ENCODE data around the gene FLYWCH2.
"Not testable (repeated sequence)": the region's sequence is repeated elsewhere in the genome, so short reads cannot be mapped to it uniquely, and the experiment has no call there.

The FLYWCH2 gene

DNA sequence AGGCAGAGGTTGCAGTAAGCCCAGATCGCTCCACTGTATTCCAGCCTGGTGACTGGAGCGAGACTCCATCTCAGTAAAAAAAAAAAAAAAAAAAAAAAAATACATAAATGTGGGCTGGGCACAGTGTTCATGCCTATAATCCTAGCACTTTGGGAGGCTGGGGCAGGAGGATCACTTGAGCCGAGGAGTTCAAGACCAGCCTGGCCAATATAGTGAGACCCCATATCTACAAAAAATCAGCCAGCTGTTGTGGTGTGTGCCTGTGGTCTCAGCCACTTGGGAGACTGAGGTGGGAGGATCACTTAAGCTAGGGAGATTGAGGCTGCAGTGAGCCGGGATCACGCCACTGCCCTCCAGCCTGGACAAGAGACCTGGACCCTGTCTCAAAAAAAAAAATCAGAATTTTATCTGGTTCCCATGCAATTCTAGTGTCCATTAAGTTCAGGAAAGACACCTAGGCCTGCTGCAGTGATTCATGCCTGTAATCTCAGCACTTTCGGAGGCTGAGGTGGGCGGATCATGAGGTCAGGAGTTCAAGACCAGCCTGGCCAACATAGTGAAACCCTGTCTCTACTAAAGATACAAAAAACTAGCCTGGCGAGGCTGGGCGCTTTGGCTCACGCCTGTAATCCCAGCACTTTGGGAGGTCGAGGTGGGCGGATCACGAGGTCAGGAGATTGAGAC, 48.4 kb downstream of the FLYWCH2 start:
- peaks cover 37% of the 10 kb centered on the region for H3K36me3 Mint-ChIP-seq
- not testable (repeated sequence) for H3K9me3 Mint-ChIP-seq, ATAC-seq, H3K27me3 Mint-ChIP-seq, H3K27ac Mint-ChIP-seq, H3K4me3 Mint-ChIP-seq
- H3K4me1 Mint-ChIP-seq = peaks cover 11% of the 10 kb centered on the region

DNA sequence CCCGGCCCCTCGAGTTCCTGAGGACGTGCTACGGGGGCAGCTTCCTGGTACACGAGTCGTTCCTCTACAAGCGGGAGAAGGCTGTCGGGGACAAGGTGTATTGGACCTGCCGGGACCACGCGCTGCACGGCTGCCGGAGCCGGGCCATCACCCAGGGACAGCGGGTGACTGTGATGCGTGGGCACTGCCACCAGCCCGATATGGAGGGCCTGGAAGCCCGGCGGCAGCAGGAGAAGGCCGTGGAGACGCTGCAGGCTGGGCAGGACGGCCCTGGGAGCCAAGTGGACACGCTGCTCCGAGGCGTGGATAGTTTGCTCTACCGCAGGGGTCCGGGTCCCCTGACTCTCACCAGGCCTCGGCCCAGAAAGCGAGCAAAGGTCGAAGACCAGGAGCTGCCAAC, 50.1 kb downstream of the FLYWCH2 start:
- no peaks in the 10 kb centered on the region for H3K4me1 Mint-ChIP-seq
- H3K9me3 Mint-ChIP-seq = no peaks in the 10 kb centered on the region
- peaks cover 52% of the 10 kb centered on the region for H3K36me3 Mint-ChIP-seq
- no peaks in the 10 kb centered on the region for H3K27me3 Mint-ChIP-seq
- no peak overlapping the region for H3K4me3 Mint-ChIP-seq
- ATAC-seq = no peak
- no peak overlapping the region for H3K27ac Mint-ChIP-seq

DNA sequence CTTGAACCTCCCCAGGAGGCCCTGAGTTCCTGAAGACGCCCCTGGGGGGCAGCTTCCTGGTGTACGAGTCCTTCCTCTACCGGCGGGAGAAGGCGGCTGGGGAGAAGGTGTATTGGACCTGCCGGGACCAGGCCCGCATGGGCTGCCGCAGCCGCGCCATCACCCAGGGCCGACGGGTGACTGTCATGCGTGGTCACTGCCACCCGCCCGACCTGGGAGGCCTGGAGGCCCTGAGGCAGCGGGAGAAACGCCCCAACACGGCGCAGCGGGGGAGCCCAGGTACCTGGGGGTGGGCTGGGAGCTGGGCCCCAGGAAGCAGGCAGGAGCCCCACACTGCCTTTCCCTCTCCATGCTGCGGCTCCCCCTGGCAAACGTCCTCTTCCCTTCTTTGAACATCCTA, 50.7 kb downstream of the FLYWCH2 start:
- H3K9me3 Mint-ChIP-seq = no peaks in the 10 kb centered on the region
- H3K27me3 Mint-ChIP-seq = no peaks in the 10 kb centered on the region
- no peak overlapping the region for H3K27ac Mint-ChIP-seq

DNA sequence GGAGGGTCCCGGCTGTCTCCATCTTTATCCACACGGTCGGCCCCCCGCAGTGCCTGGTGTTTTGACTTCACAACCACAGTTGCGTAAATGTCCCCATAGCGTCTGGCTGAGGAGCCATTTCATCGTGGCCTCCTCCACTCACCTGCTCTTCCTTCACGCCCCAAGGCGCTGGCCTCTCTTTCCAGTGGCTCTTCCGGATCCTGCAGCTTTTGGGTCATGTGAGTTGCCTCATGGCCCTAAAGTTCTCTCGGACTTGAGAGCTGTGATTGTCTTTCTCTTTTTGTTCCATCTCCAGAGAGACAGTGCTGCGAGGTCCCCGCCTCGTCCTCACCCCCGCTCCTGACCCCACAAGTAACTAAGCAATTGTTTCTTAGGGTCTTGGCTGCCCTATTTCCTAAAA, 51.4 kb downstream of the FLYWCH2 start:
- no peaks in the 10 kb centered on the region for H3K9me3 Mint-ChIP-seq
- H3K27ac Mint-ChIP-seq = no peak overlapping the region
- ATAC-seq = no peak
- peaks cover 59% of the 10 kb centered on the region for H3K36me3 Mint-ChIP-seq
- H3K4me1 Mint-ChIP-seq = no peaks in the 10 kb centered on the region
- H3K27me3 Mint-ChIP-seq = no peaks in the 10 kb centered on the region
- H3K4me3 Mint-ChIP-seq = no peak overlapping the region

More for the DNA sequence above, 50.7 kb downstream of the FLYWCH2 start:
- Mint-ChIP-seq H3K4me3 (no peak overlapping the region), H3K36me3 (peaks cover 57% of the 10 kb centered on the region), H3K4me1 (no peaks in the 10 kb centered on the region)
- no peak for ATAC-seq

DNA sequence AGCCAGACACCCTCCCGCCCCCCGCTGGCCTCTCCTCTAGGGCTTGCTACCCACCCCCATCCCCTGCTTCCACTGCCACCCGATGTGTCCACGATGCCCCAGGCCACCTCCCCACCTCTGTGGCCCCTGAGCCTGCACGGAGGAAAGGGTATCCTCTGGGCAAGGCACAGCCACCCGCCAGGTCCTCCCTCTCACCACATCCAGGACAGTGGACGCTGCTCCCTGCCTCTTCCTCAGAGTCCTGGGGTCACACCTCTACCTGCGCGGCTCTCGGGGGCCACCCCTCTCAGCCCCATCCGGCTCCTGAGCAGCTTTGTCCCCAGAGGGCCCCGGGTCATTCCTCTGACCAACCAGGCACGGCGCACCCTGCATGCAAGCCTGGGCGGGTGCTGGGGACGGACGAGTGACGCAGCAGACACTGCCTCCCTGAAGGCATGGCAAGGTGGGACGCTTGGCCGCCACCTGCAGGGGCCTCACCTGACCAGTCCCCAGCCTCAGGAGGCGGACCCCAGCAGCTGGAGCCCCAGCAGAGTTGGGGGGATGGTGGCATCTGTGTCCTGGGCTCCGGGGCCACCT, 53.5 kb downstream of the FLYWCH2 start:
- Mint-ChIP-seq H3K36me3 (peaks cover 69% of the 10 kb centered on the region), H3K4me3 (no peak overlapping the region), H3K9me3 (no peaks in the 10 kb centered on the region), H3K27ac (no peak overlapping the region), H3K4me1 (peaks cover under 1% of the 10 kb centered on the region), H3K27me3 (no peaks in the 10 kb centered on the region)
- ATAC-seq = no peak

DNA sequence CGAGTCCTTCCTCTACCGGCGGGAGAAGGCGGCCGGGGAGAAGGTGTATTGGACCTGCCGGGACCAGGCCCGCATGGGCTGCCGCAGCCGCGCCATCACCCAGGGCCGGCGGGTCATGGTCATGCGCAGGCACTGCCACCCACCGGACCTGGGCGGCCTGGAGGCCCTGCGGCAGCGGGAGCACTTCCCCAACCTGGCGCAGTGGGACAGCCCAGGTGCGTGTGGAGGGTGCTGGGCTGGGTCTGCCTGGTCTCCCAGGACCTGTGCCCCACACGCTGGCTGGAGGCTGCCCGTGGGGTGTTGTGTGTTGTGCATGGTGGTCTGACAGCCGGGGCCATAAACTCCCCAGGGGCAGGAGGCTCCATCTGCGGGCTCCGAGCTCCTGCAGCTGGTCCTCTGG, 54.2 kb downstream of the FLYWCH2 start:
- peaks cover 70% of the 10 kb centered on the region for H3K36me3 Mint-ChIP-seq
- H3K4me3 Mint-ChIP-seq = no peak overlapping the region
- ATAC-seq = no peak
- peaks cover 7% of the 10 kb centered on the region for H3K4me1 Mint-ChIP-seq
- H3K9me3 Mint-ChIP-seq = no peaks in the 10 kb centered on the region
- H3K27me3 Mint-ChIP-seq = no peaks in the 10 kb centered on the region
- no peak overlapping the region for H3K27ac Mint-ChIP-seq

DNA sequence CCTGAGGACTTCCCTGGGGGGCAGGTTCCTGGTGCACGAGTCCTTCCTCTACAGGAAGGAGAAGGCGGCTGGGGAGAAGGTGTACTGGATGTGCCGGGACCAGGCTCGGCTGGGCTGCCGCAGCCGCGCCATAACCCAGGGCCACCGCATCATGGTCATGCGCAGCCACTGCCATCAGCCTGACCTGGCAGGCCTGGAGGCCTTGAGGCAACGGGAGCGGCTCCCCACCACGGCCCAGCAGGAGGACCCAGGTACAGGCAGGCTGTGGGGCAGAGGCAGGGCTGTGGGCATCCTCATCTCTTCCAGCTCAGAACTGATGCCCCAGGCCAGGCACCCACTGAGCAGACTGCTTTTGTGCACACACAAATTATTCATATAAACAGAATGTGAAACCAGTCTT, 55.2 kb downstream of the FLYWCH2 start:
- H3K27me3 Mint-ChIP-seq = no peaks in the 10 kb centered on the region
- no peak overlapping the region for H3K4me3 Mint-ChIP-seq
- peaks cover 71% of the 10 kb centered on the region for H3K36me3 Mint-ChIP-seq
- peaks cover 9% of the 10 kb centered on the region for H3K4me1 Mint-ChIP-seq
- H3K9me3 Mint-ChIP-seq = no peaks in the 10 kb centered on the region
- ATAC-seq = no peak
- H3K27ac Mint-ChIP-seq = no peak overlapping the region

DNA sequence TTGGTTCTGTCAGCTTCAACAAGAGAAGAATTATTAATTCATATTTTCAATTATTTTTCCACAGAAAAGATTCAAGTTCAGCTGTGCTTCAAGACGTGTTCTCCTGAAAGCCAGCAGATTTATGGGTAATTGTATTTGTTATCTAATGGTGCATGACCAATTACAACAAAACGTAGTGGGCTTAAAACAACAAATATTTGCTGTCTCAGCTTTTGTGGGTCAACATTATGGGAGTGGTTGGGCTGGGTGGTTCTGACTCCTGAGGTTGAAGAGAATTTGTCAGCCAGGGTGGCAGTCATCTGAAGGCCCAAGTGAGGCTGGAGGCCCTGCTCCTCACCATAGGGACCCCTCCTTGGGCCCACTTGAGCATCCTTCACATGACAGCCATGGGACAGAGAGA, 57.0 kb downstream of the FLYWCH2 start:
- H3K9me3 Mint-ChIP-seq = no peaks in the 10 kb centered on the region
- H3K27ac Mint-ChIP-seq = no peak overlapping the region
- no peaks in the 10 kb centered on the region for H3K27me3 Mint-ChIP-seq
- ATAC-seq = no peak
- H3K36me3 Mint-ChIP-seq = peaks cover 64% of the 10 kb centered on the region
- no peak overlapping the region for H3K4me3 Mint-ChIP-seq
- H3K4me1 Mint-ChIP-seq = peaks cover 9% of the 10 kb centered on the region

DNA sequence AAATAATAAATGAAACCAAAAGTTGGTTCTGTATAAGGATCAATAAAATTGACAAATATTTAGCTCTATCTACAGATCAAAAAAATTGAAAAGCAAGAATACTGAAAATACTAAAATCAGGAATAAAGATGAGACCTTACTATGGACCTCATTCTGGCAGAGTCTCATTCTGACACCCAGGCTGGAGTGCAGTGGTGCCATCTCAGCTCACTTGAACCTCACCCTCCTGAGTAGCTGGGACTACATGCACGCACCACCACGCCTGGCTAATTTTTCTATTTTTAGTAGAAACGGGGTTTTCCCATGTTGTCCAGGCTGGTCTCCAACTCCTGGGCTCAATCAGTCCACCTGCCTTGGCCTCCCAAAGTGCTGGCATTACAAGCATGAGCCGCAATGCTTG, 59.0 kb downstream of the FLYWCH2 start:
- ATAC-seq = no peak
- H3K36me3 Mint-ChIP-seq = peaks cover 51% of the 10 kb centered on the region
- H3K27me3 Mint-ChIP-seq = no peaks in the 10 kb centered on the region
- H3K27ac Mint-ChIP-seq = no peak overlapping the region
- no peak overlapping the region for H3K4me3 Mint-ChIP-seq
- H3K4me1 Mint-ChIP-seq = peaks cover 9% of the 10 kb centered on the region
- no peaks in the 10 kb centered on the region for H3K9me3 Mint-ChIP-seq

DNA sequence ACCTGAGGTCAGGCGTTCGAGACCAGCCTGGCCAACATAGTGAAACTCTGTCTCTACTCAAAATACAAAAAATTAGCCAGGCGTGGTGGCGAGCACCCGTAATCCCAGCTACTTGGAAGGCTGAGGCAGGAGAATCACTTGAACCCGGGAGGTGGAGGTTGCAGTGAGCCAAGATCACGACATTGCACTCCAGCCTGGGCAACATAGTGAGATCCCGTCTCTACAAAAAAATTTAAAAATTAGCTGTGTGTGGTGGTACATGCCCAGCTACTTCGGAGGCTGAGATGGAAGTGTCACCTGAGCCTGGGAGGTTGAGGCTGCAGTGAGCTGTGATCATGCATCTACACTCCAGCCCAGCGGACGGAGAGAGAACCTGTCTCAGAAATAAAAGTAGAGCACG, 60.7 kb downstream of the FLYWCH2 start:
- not testable (repeated sequence) for H3K4me1 Mint-ChIP-seq, H3K4me3 Mint-ChIP-seq, H3K27ac Mint-ChIP-seq, H3K9me3 Mint-ChIP-seq, H3K27me3 Mint-ChIP-seq, ATAC-seq
- H3K36me3 Mint-ChIP-seq = peaks cover 47% of the 10 kb centered on the region

DNA sequence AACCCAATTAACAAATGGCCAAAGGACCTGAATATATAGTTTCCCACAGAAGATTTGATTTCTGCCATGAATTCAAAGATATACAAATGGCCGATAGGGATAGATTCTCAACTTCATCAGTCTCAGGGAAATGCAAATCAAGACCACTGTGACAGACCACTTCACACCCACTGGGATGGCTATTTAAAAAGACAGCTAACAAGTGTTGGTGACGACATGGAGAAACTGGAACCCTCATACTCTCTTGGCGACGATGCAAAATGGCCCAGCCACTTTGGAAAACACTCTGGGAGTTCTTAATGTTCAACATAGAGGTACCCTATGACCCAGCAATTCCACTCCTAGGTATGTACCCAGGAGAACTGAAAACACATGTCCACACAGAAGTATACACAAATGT, 63.6 kb downstream of the FLYWCH2 start:
- ATAC-seq = no peak
- H3K4me3 Mint-ChIP-seq = no peak overlapping the region
- H3K9me3 Mint-ChIP-seq = no peaks in the 10 kb centered on the region
- H3K36me3 Mint-ChIP-seq = peaks cover 48% of the 10 kb centered on the region
- peaks cover 7% of the 10 kb centered on the region for H3K4me1 Mint-ChIP-seq
- H3K27ac Mint-ChIP-seq = no peak overlapping the region
- H3K27me3 Mint-ChIP-seq = peaks cover 7% of the 10 kb centered on the region

All from stimulated activated memory B cell treated with anti-CD40 and anti-IgM and Interleukin-4, amounts not matched to agents 10 μg/mL and 1 μg/mL and 100 μg/mL, for 72 hours (primary cell).